CD4-positive, alpha-beta T cell treated with Interleukin-17A for 1 hour (primary cell): Measurements from ENCODE around the gene CD3D.
"Not testable (repeated sequence)": the region's sequence is repeated elsewhere in the genome, so short reads cannot be mapped to it uniquely, and the experiment has no call there.

Source experiments
- DNase-seq: peaks from one replicate; pipeline ENCODE4 v3.0.0-alpha.2; 2020

The CD3D gene

DNA sequence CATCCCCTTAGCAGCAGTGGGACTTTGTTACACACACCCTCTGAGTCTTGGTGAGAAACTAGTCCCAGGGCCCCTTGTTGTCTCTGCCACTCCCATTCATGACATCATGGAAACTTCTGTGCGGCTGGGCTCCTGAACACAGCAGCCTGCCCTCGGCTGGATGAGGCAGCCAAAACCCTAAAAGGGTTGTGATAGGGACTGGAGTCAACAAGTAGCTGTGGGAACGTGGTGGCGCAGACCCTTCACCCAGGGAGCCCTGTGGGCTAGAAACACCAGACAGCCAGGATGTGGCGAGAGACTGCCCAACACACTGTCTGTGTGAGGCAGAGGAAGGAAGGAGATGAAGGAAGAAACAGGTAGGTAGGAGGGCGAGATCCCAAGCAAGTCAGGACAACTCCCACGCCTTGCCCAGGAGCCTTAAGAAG lies 3.9 kb downstream of the CD3D start:
- peak; percentile 94 for DNase-seq

DNA sequence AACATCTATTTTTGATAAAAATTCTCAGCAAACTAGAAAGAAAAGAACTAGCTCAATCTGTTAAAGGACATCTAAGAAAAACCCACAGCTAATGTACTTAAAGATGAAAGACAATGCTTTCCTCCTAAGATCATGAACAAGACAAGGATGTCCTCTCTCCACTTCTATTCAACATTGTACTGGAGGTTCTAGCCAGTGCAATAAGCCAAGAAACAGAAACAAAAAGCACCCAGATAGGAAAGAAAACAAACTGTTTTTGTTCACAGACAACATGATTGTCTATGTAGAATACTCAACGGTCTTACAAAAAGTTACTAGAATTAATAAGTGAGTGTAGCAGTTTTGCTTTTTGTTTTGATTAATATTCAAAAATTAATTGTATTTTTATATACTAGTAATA lies 7.8 kb downstream of the CD3D start:
- DNase-seq: peak; percentile 63

DNA sequence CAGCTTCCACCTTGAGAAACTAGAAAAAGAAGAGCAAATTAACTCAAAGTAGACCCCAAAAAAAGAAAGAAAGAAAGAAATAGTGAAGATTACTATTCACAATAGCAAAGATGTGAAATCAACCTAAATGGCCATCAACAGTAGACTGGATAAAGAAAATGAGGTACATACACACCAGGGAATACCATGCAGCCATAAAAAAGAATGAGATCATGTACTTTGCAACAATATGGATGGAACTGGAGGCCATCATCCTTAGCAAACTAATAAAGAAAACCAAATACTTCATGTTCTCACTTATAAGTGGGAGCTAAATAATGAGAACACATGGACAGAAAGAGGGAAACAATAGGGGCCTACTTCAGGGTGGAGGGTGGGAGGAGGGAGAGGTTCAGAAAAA lies 13.8 kb downstream of the CD3D start:
- DNase-seq: no peak

DNA sequence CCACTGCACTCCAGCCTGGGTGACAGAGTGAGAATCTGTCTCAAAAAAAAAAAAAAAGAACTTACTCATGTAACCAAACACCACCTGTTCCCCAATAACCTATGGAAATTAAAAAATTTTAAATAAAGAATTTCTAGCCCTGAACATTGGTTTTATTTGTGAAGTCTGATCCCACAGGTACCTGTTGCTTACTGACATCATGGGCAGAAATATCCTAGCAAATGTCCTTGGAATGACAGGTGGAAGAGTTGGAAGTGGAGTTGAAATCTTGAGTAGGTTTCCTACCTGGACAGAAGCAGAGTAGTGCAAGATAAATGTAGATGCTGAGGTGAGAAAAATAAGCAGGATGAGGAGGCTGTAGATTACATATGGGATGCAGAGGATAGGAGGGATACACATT lies 17.2 kb downstream of the CD3D start:
- no peak for DNase-seq

DNA sequence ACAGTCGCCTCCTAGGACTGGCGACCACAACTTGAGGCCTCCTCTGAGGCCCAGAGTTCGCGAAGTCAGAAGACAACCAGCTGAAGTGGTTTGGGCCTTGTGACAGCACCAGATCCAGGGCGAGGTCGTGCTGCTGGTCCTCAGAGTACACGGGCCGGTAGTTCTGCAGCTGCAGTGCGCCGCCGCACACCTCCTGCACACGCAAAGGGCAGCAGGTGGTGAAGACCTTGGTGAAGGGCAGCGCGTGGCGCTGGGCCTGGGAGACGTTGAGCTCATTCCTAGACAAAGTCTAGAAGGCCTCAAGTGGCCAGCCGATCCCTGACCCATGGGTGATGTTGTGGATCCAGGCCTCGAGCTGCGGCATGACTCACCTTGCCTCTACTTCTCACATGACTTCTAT lies 19.8 kb downstream of the CD3D start:
- DNase-seq: no peak

DNA sequence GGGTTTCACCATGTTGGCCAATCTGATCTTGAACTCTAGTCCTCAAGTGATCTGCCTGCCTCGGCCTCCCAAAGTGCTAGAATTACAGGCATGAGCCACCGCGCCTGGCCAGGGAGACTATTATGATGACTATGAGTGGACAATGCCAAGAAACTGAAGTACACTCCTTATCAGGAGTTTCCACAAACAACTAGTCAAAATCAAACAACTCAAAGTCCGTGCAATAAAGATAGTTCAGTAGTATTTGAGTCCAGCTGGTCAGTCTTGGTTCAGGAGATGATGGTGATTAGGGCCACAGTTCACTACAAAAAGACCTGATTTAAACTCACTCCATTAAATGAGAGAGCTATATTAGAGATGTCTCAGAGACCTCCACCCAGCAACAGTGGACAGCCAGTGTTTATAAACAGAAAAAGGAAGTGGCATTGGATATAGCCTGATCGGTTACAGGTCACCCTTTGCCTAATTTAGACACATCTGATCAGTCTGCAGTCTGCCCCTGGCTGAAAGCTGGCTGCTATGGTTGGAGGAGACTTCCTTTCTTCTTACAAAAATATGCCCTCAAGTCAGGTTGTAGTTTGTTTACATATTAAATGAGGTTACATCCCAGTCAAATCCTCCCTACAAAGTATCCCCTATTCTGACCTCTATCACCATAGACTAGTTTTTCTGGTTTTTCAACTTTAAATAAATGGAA lies 21.0 kb downstream of the CD3D start:
- no peak for DNase-seq

DNA sequence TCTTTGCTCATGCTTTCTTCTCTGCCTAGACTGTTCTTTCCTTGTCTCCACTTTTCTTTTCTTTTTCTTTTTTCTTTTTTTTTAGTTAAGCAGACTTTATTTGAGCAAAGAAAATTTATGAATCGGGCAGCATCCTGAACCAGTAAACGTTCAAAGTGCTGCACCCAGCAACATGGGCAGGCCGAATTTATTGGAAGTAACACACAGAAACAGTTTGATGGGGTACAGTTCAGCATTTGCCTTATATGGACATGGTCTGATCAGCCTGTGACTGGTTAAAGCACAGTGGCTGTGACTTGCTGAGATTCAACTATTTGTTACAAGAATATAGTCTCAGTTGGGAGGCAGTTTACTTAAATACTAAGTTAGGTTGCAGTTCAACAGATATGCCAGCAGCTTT lies 22.0 kb downstream of the CD3D start:
- DNase-seq: no peak

DNA sequence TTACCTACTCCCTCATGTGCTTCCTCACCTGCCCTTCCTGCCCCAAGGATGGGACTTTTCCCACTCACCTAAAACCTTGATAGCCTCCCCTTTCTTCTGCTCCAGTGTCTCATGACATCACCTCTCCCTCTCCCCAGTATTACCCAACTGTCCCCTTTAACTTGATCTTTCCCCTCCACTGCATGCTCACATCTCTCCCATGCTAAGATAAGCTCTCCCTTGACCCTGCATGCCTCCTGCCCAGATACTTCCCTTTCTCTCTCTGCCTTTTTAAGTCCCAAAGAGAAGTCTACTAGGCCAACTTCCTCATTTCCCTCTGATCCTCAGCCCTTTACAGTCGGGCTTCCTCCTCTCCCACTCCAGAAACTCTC lies 23.2 kb downstream of the CD3D start:
- DNase-seq: no peak

DNA sequence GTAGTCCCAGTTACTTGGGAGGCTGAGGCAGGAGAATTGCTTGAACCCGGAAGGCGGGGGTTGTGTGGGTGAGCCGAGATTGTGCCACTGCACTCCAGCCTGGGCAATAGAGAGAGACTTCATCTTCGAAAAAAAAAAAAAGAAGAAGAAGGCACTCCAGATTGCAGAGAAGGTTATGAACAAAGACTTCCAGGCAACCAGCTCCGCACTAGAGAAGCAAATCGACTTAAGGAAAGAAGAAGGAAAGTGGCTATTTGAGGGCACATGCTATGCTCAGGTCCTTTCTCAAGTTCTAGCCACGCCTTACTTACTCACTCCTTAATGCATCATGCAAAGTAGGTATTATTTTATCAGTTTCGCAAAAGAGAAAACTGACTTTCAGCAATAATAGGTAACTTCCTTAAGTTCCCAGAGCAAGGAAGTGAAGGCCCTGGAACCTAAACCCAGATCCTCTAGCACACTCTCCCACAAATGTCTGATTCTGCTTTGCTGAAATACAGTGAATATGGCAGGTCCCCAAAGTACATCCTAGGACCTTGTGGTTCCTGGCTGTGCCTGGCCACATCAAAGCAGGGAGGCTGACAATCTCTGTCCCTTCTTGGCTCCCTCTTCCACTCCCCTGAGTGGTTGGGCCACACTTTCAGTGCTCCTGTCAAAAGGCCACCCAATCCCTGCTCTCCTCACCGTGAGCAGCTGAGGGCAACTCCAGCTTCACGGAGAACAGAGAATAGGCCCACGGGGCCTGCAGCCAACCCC lies 23.7 kb downstream of the CD3D start:
- no peak for DNase-seq

DNA sequence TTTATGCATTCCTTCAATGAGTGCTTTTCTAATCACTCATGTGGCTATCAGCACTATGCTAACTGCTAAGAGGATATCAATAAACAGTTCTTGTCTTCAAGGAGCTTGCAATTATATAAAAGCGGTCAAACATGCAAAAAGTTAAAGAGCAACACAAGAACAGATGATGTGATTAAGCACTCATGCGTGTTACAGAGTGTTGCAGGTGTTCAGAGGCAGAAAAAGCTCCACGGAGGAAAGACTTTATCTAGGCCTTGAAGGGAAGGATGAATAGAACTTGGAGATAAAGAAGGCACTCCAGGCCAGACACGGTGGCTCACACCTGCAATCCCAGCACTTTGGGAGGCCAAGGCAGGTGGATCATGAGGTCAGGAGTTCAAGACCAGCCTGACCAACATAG lies 24.4 kb downstream of the CD3D start:
- DNase-seq: no peak

DNA sequence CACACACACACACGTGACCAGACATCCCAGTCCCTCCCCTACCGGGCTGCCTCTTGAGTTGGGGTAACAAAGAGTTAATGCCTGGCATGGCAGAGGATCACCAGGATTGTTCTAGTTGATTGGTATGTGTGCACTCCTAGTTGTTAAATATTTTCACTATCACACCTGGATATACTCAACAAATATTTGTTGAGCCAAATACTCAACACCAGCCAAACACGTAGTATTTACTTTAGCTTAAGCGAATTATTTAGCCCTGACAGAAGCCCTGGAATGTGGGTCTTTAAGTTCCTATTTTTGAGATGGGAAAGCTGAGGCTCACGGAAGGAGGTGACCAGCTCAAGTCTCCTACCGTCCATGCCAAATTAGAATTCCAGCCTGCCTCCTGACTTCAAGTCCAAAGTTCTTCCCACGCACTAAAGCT lies 27.5 kb downstream of the CD3D start:
- no peak for DNase-seq

DNA sequence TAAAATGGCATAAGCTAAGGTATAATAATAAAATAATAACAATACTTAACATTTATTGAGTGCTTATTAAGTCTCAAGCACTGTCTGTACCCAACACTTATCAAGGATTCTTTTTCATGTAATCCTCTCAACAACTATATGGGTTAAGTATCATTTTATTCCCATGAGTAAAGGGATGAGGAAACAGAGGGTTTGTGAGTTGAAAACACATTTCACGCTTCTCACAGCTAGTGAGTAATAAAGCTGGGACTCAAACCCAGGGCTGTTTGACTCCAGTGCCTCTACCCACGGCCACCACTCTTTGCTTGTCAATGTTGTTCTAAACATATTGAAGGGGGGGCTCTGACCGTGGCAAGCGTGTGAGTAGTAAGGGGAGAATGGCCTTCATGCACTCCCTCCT lies 29.3 kb downstream of the CD3D start:
- DNase-seq: no peak

DNA sequence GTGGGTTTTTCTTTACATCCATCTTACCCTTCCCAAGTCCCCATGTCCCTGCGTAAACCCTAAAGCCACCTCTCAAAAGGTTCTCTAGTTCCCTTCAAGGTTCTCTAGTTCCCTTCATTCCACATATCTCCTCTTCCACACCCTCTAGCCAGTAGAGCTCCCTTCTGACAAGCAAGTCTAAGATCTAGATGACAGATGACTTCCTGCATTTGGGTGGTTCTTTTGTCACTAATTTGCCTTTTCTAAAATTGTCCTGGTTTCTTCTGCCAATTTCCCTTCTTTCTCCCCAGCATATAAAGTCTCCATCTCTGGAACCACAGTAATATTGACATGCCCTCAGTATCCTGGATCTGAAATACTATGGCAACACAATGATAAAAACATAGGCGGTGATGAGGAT lies 30.2 kb downstream of the CD3D start:
- DNase-seq: no peak

DNA sequence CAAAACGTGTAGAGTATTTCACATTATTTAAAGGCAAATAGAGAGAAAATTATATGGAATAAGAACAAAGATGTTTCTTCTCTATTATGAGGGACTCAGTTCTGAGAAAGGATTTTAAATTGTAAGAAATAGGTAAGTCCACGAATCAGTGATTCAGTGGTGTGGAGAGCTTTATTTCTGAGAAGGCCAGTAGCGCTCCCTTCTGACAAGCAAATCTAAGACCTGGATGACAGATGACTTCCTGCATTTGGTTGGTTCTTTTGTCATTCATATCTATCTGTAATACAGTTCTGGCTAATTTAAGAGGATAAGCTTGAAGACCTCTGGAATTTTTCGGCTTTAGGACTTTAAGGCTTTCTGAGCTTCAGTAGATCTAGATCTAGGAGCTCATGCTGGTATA lies 31.0 kb downstream of the CD3D start:
- DNase-seq: peak; percentile 30

DNA sequence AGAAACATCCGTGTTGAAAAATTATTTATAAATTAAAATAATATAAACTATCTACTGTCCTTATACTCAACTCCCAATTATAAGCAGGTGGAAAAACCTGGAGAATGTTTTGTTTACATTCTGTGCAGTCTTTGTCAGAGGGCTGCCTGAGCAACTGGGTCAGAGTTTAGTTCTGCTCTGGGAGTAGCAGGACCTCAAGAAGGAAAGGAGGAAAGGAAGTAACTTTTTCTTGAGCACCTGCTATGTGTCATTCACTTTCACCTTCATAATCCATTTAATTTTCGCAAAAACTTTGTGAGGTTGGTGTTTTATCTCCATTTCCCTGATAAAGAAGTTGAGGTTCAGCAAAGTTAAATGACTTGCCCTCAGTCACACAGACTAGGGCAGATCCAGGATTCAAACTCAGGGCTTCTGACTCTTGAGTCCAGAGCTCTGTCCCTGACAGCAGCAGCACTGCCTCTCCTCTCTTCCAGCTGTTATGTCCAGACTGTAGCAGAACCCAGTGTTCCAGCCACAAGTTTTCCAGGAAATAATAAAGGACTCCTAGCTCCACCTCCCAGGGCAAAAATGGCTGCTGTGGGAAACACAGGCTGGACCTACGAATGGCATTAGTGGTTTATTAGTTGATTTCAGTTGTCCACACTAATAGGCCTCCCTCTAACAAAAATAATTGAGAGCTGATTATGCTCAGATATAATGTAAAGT lies 31.6 kb downstream of the CD3D start:
- no peak for DNase-seq

DNA sequence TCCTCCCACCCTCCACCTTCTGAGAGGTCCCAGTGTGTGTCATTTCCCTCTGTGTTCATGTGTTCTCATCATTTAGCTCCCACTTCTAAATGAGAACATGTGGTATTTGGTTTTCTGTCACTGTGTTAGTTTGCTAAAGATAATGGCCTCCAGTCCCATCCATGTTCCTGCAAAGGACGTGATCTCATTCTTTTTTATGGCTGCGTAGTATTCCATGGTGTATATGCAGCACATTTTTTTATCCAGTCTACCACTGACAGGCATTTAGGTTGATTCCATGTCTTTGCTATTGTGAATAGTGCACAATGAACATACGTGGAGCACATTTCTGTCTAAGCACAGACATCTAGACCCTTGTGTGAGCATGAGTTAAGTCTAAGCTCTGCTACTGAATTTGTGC lies 32.2 kb downstream of the CD3D start:
- no peak for DNase-seq

DNA sequence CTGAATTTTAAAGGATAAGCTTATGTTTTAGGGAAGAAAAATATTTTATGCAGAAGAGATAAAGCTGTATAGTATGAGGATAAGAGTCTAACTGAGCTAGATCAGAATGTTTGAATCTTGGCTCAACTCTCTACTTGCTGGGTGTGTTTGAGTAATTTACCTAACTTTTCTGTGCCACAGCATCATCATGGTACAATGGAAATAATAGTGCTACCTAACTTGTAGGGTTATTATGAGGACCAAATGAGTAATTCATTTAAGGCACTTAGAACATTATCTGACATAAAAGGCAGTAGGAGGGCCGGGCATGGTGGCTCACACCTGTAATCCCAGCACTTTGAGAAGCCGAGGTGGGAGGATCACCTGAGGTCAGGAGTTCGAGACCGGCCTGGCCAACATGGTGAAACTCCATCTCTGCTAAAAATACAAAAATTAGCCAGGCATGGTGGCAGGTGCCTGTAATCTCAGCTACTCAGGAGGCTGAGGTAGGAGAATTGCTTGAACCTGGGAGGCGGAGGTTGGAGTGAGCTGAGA lies 33.4 kb downstream of the CD3D start:
- DNase-seq: not testable (repeated sequence)

DNA sequence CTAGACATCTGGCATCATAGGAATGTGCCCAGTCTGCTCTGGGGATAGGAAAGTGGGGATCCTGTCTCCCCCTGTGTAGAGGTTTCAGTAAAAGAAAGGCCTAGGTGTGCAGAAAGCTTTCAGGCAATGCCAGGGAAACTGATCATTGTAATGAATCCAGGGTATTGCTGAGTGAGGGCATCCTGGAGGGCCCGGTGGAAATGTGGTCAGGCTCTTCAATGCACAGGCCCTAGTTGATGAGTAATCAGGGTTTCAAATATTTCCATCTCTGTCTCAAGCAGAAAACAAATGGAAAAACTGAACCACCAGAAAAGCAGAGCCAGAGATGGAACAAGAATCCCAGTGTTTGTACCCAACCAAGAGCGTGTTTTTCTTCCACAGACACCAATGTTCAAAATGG lies 35.9 kb downstream of the CD3D start:
- DNase-seq: peak; percentile 30

DNA sequence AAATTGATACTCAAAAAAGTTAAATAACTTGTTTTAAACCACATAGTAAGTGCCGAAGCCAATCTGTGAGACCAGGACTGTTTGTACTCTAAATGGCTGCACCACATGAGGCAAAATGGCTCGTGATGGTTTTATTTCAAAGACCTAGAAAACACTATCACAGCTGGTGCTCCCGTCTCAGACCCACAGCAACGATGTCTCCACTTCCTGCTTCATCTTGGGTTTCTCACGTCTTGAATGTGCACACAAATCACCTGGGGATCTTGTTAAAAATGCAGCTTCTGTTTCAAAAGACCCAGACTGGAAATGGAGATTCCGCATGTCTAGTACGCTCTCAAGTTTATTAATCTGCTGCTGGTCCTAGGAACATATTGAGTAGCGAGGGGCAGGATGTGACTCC lies 36.8 kb downstream of the CD3D start:
- DNase-seq: peak; percentile 78

DNA sequence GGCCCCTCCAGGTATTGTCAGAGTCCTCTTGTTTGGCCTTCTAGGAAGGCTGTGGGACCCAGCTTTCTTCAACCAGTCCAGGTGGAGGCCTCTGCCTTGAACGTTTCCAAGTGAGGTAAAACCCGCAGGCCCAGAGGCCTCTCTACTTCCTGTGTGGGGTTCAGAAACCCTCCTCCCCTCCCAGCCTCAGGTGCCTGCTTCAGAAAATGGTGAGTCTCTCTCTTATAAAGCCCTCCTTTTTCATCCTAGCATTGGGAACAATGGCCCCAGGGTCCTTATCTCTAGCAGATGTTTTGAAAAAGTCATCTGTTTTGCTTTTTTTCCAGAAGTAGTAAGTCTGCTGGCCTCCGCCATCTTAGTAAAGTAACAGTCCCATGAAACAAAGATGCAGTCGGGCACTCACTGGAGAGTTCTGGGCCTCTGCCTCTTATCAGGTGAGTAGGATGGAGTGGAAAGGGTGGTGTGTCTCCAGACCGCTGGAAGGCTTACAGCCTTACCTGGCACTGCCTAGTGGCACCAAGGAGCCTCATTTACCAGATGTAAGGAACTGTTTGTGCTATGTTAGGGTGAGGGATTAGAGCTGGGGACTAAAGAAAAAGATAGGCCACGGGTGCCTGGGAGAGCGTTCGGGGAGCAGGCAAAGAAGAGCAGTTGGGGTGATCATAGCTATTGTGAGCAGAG lies 37.8 kb downstream of the CD3D start, which contains the start of gene CD3E:
Gene CD3E (plus strand): TSS at position 163 of the 681 bp plus-strand sequence. CDS start 223 bp downstream, at position 386.
- peak; percentile 81 for DNase-seq

DNA sequence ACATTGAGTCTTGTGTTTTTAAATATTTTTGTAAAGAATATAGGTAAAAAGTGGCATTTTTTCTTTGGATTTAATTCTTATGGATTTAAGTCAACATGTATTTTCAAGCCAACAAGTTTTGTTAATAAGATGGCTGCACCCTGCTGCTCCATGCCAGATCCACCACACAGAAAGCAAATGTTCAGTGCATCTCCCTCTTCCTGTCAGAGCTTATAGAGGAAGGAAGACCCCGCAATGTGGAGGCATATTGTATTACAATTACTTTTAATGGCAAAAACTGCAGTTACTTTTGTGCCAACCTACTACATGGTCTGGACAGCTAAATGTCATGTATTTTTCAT lies 38.3 kb downstream of the CD3D start:
- DNase-seq: no peak

DNA sequence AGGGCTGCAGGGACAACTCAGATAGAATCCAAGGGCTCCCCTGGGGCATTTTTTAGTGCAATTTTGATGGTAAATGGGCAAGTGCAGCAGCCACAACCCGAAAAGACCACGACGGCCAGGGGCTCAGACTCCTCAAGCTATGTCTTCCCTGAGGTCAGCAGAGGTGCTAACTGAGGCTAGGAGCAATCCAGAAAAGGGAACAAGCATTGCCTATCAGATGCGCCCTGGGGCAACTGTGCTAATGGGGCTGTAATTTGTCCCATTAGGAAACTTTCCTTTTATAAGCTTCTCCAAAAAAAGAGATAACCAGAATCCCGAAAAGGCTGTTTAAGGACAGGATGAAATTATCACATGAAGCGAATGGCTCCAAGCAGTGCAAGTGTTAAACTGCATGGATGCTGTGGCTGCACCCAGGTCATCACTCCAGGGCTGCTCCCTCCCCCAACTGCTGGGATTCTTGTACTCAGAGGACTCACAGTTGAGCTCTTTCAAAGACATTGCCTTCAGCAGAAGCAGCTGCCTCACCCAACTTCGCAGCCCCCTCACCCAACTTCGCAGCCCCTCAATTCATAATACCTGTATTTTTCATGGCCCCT lies 40.8 kb downstream of the CD3D start:
- DNase-seq: no peak
